ENCODE measurements around the gene EXD2. TPM values are rescaled to one million over a fixed set of nuclear protein-coding genes. Genes with fewer than 3 reads are reported as not detected.
A peak's percentile ranks its signal among the peaks of the same experiment; 100 is the strongest.
"Not testable (repeated sequence)": the region's sequence is repeated elsewhere in the genome, so short reads cannot be mapped to it uniquely, and the experiment has no call there.

The EXD2 gene
- total RNA-seq, 1 experiment from 2014 or later: 14.5 TPM

DNA sequence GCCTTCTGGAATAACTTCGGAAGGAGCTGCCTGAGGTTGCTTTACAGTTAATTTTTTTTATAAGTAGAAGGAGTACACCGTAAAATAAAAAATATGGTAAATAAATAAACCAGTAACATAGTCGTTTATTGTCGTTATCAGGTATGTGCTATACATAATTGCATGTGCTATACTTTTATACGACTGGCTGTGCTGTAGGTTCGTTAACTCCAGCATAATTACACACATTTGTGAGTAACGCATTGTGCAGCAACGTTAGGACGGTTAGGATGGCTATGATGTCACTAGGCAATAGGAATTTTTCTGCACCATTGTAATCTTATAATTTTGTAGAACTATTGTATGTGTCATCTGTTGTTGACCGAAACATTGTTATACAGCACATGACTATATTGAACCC, 8.5 kb downstream of the EXD2 start:
- DNase-seq (ENCODE audit: low read depth): no peak

DNA sequence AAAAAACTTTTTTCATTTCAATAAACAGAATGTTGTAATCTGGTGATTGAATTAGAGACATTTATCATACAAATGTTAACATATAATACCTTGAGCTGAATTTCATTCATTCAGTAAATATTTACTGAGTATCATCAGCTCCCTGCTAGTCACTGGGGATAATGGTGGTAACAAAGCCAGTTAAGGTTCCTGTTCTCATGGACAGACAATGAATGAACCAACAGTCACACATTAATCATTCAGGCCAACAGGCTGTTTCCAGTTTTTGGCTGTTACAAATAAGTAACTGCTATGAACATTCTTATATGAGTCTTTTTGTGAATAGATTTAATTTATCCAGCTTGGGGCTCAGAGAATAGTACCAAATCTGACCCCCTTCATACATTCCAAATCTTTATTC, 13.5 kb downstream of the EXD2 start:
- DNase-seq (ENCODE audit: low read depth): peak; percentile 56

DNA sequence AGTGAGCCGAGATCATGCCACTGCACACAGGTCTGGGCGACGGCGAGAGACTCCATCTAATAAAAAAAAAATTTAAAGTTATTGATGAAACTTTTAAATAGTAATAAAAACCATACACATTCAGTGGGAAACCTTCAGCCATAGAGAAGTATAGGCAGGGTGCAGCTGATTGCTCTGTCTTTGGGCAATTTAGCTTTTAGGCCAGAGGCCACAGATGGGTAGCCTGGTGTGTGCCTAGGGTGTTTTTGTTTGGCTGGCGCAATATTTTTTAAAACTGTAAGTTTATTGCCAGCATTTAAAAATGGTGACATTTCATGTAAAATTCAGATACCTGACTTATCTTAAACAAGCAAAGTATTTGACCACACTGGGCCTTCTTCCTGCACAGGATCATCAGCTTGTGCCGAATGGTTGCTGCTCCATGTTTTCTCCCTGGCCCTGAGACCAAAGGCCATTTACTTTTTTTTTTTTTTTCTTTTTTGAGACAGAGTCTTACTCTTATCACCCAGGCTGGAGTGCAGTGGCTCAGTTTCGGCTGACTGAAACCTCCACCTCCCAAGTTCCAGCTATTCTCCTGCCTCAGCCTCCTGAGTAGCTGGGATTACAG, 16.2 kb downstream of the EXD2 start:
- DNase-seq (ENCODE audit: low read depth): no peak

DNA sequence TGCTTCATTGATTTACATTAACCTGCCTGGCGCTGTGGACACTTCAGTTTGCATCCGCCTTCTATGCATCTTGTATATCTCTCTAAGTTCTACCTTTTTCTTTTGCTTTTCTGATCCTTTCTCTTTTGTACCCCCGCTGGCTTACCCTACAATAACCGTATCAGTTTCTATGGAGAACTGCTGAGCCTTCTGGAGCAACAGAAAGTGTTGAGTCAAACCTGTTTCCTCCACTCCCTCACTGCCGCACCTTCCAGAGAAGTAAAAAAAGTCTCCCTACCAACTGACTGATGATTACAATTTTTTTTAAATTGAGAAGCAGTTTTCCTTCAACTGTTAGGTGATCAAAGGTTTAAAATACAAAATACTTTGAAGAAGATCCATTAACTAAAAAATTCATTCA, 17.4 kb downstream of the EXD2 start:
- no peak for DNase-seq (ENCODE audit: low read depth)

DNA sequence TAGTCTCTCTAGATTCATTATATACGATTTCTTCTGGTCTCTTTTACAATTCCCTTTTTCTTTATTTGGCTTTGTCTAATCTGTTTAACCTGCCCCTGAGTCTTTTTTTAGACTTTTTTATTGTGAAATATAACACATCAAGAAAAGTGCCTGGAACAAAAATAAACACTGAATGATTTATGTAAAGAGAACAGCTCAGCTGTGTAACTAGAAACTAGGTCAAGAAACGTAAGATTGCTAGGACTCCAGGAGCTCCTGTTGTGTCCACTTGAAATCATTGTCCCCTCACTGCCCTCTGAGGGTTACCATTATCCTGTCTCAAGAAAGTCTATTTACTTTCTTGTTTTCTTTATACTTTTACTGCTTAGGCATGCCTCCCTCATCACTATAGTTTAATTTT, 23.1 kb downstream of the EXD2 start:
- DNase-seq (ENCODE audit: low read depth): no peak

DNA sequence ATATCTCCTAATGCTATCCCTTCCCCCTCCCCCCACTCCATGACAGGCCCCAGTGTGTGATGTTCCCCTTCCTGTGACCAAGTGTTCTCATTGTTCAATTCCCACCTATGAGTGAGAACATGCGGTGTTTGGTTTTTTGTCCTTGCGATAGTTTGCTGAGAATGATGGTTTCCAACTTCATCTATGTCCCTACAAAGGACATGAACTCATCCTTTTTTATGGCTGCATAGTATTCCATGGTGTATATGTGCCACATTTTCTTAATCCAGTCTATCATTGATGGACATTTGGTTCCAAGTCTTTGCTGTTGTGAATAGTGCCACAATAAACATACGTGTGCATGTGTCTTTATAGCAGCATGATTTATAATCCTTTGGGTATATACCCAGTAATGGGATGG, 26.4 kb downstream of the EXD2 start:
- not testable (repeated sequence) for DNase-seq (ENCODE audit: low read depth)

DNA sequence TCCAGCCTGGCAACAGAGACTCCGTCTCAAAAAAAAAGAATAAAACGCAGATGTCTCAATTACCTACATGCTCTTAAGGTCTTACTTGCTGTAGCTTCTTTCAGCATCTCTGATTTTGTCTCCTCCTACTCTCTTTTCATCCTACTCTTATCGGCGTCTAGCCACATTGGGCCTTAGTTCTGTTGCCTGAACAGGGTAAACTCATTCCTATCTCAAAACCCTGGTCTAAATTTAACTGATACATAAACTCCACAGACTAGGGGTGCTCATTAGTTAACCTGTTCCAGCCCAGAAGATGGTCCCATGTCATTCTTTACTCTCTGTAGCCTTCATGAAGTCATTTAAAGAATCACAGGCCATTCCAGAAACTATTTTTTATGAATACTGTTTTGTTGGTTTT, 33.6 kb downstream of the EXD2 start:
- no peak for DNase-seq (ENCODE audit: low read depth)

DNA sequence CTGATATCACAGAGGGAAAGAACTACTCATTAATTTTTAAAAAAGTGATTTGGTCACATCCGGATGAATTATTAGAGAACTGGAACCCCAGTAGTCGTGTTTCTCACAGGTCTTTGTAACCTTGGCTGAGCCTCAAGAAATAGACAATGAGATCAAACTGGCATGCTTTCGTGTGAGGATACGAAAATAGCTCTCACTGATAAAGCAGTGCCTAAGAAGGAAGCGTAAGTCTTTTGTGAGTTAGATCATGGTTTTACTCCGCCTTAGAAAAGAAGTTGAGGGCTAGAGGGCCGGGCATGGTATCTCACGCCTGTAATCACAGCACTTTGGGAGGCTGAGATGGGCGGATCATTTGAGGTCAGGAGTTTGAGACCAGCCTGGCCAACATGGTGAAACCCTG, 34.9 kb downstream of the EXD2 start:
- DNase-seq (ENCODE audit: low read depth): no peak

DNA sequence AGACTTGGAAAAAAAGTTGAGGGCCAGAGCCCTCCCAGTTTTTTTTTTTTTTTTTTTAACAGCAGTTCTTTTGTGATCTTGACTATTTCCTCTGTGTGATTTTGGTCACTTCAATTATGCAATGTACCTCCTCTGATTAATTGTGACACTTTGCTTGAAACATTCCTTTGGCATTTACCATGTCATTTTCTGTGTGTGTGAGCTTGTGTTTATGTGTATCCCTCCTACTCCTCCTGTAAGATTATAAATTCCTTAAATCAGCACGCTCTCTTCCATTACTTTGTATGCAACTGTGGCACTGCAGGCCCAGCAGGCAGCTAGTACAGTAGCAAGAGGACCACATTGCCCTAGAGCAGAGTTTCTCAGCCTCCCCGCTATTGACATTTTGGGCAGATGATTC, 35.4 kb downstream of the EXD2 start:
- no peak for DNase-seq (ENCODE audit: low read depth)

DNA sequence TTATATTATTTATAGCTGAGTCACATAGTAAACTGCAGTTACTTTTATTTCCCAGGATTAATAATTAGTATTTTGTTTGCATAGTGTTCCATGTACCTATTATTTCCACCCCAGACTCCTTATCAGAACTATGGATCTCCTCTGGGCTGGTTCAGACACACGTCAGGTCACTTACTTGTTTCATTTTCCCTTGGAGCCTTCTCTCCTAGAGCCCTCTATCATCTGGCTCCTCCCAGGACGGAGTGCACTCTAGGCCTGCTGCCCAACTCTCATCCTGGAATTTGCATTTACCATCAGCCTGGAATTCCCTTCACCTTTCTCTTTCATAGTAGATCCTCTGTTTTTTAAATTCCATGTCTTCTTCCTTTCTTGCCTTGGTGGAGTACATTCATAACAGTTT, 40.2 kb downstream of the EXD2 start:
- DNase-seq (ENCODE audit: low read depth): no peak

DNA sequence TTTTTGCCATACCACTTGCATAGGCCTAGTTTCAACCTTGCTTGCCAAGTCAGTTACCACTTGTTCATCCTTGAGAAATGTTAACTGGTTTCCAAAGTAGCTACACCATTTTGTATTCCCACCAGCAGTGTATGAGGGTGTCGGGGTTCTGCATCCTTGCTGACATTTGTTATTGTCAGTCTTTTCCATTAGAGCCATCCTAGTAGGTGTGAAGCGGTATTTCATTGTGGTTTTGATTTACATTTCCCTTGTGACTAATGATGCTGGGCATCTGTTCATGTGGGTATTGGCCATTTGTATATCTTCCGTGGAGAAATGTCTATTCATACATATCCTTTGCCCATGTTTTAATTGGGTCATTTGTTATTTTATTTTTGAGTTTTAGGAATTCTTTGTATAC, 41.1 kb downstream of the EXD2 start:
- peak; percentile 47 for DNase-seq (ENCODE audit: low read depth)

DNA sequence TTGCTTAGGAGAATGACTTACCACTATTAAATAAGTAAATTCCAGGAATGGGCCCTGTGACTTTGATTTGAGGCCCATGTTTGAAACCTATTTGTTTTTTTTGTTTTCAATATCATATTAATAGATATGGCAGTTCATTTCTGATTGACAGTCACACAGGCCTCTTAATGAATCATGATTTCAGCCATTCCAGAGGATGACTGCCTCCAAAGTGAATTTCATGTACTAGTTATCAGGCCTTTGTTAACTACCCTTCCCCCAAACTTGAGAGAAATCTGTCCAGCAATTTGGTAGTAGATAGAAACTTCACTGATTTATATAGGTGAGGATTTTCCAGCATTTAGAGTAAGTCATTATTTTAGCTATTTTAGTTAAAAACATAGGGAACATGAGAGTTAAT, 42.8 kb downstream of the EXD2 start:
- peak; percentile 52 for DNase-seq (ENCODE audit: low read depth)

DNA sequence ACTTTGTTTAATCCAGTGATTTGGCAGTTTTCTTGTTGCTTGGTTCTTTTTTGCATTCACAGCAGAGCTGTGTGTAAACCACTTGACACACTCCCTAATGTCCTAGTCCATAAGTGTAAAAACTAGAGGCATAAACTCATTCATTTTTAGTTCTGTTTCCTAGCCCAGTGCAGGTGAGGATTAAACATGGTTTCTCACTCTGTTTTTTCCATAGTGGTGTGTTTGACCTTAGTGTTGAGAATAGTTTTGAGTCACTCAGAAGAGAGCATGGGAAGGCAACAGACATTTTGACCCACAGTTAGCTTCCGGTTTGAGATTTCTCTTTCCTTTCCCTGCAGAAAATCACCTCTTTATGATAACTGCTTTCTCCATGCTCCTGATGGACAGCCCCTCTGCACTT, 44.4 kb downstream of the EXD2 start:
- DNase-seq (ENCODE audit: low read depth): no peak

DNA sequence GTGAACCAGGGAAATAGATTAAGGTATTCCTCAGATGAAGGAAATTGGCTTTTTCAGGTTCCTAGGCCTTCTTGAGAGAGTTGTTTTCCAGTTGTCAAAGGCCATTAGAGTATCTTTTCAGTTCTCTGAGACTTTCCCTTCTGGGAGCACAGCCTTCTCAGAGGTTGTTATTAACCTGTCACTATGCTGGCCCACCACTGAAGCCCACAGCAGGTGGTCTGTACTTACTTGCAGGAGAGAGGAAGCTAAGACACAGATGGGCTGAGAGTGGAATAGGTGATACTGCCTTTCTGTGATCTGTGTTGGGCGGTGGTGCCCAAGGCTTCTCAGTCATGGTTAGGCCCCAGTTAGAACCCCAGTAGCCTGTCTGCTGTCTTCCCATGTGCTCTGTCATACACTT, 45.8 kb downstream of the EXD2 start:
- no peak for DNase-seq (ENCODE audit: low read depth)

DNA sequence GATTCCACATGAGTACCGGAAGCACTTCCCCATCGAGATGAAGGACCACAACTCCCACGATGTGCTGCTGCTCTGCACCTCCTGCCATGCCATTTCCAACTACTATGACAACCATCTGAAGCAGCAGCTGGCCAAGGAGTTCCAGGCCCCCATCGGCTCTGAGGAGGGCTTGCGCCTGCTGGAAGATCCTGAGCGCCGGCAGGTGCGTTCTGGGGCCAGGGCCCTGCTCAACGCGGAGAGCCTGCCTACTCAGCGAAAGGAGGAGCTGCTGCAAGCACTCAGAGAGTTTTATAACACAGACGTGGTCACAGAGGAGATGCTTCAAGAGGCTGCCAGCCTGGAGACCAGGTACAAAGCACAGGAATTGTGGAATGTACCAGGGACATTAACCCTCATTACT, 46.3 kb downstream of the EXD2 start:
- no peak for DNase-seq (ENCODE audit: low read depth)

DNA sequence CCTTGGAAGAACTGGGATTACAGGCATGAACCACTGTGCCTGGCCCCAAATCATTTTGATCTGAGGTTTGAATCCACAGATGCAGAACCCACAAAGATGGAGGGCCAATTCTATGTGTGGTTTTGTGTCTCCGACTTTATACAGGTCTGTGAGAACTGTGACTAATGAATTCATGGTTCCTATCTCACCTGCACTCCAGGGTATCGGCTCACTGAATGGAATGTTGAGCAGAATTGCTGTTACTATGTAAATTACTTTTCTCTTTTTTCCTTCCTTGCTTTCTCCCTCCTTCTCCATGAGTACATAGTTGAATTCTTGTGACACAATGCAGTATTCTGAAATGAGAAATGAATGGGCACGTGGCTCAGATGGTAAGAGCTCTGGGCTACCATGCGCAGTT, 47.6 kb downstream of the EXD2 start:
- DNase-seq (ENCODE audit: low read depth): no peak

DNA sequence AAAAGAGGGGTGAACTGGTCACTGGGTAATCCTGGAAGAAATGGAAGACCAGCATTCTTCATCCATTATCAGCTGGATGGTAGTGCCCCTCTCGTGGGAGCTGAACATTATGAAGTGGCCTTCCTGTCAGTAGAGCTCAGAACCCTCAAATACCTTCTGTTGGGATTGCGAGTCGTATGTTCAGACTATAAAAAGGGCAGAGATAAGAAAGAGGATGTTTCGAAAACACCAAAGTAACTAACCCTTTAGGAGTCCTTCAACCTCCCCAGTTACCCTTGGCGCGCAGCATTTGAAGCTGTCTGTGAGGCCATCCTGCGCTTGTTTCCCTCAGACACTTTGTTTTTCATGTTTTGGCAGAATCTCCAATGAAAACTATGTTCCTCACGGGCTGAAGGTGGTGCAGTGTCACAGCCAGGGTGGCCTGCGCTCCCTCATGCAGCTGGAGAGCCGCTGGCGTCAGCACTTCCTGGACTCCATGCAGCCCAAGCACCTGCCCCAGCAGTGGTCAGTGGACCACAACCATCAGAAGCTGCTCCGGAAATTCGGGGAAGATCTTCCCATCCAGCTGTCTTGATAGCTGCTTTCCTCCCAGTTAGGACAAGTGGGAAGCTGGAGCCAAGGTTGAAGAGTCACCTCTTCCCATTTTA, 49.4 kb downstream of the EXD2 start:
- DNase-seq (ENCODE audit: low read depth): no peak

DNA sequence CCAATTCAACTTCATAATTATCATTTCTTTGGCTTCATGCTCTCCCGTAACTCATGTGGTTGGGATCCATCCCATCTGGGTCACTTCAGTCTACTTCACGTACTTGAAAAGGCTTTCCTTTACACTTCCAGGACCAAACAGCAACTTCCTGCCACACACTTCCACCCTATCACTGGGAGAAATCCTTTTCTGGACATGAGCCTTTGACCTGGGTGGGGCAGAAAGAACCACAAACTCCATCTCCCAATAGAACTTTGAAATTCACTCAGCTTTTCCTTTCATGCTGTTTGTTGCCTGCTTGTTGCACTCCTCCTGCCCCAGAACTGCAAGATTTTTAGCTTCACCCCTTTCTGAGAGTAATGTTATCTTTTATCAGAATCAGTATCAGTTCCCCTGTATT, 50.3 kb downstream of the EXD2 start:
- no peak for DNase-seq (ENCODE audit: low read depth)

DNA sequence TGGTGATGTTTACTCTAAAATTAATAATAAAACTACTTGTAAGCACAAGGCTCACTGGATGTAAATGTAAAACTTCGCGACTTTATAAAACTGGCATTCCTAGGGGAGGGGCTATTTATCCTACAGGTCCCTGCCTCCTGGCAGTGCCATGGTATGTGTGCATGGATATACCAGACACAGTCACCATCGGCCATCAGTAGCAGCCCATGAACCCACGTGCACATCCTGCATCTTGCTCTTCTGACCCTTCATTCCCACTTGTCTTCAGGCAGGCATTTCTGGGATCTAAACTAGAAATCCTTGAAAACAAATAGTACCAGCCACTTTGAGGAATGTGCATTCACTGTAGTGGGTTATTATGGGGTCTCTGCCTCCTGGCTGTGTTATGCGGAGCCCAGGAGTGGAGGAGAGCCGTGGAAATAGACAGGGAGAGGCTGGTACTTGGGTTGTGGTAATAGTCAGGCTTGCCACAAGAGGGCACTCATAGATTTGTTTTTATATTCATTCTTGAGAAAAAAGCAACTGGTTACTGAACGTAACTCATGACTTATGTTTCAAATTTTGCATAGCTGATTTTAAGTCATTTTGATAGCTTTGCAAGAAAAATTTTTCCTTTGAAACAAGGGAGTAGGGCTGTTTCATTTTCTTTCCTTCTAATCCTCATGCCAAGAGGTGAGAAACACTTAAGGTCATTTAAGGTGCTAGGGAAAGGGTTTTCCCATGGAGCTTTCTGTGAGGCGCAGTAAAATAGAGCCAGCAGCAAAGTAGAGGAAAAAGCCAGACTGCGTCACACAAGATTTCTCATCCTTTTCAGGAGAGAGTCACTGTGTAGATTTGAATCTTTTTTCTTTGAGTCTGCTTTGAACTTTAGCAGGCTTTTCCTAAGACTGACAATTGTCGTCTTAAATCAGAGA, 51.3 kb downstream of the EXD2 start:
- DNase-seq (ENCODE audit: low read depth): peak; percentile 62

DNA sequence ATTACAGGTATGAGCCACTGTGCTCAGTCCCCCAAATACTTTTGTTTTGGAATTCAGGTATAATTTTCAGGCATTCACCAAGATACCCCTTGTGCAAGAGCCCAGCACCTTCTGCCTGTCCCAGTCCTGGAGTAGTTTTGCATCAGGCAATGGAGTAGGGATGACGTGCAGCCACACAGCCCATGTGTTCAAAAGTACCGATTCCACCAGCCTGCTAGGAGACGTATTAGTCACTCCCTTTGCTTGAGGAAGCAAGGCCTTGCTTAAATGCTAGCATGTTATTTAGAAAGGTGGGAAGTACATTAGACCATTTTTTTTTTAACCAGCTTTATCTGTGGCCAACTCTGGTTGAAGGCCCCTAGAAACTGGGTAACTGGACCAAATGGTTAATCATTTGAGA, 53.6 kb downstream of the EXD2 start:
- no peak for DNase-seq (ENCODE audit: low read depth)

DNA sequence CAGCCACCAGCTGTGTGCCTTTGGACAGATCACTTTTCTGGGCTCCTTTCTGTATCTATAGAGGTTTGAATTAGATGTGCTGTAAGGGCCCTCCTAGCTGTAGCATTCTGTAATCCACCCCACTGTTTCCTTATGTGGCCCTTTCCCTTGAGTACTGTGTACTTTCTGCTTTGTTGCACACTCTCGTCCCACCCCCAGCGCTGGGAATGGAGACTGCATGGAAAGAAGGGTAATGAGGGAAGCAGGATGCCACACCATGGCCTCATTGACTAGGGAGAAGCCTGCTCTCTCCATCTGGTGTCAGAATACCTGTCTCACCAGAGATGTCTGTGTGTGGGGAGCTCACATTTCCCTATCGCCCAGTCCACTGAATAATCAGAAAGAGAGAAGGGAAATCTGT, 55.0 kb downstream of the EXD2 start:
- no peak for DNase-seq (ENCODE audit: low read depth)

DNA sequence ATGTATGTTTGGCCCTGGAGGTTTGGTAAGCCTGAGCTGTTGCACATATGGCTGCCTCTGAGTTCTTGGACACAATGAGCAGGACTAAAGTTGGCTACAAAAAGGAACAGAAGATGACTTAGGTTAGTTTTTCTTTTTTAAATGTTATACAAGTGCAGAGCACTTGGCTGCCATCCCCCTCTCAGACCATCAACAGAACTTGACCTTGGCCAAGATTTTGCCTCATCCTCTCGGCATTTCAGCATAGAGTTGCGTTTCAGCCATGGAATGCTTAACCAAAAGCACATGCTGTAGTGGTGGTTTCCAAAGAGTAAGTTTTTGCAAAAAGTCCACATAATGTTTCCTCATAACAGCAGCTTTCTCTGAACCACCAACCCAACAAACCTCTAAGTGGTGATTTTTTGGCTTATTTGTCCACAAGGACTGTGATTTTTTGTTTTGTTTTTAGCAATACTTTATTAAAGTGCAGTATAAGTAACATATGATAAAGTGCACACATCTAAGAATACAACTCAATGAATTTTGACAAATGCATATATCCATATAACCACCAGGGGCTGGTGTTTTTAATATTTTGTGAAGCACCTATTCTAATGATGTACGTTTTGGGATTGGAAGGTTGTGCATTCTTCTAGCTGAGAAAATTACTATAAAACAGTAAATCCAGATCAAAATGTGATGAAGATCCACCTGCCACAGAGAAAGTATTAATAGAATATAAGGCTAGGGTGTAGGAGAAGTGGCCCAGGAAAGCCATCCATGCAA, 56.6 kb downstream of the EXD2 start:
- DNase-seq (ENCODE audit: low read depth): peak; percentile 25

All from LHCN-M2 (cell line).